Mucosa of stomach (tissue), 1 donor: ENCODE measurements around the gene SETDB1.

Source experiments
- H3K27me3 ChIP-seq: one replicate; pipeline ENCODE4 v1.7.0; 2013; ENCODE audit warnings: mild to moderate bottlenecking, low read length; ENCODE audit not compliant: control insufficient read depth, insufficient read depth
- H3K36me3 ChIP-seq: one replicate; pipeline ENCODE4 v1.7.0; 2013; ENCODE audit warnings: low read length; ENCODE audit not compliant: control insufficient read depth, insufficient read depth
- H3K4me1 ChIP-seq: one replicate; pipeline ENCODE4 v1.7.0; 2013; ENCODE audit warnings: mild to moderate bottlenecking, low read length; ENCODE audit not compliant: control insufficient read depth, insufficient read depth
- H3K4me3 ChIP-seq: one replicate; pipeline ENCODE4 v1.7.0; 2013; ENCODE audit warnings: low read length
- H3K9ac ChIP-seq: one replicate; pipeline ENCODE4 v1.7.0; 2013; ENCODE audit warnings: mild to moderate bottlenecking, low read length, moderate library complexity
- H3K9me3 ChIP-seq: one replicate; pipeline ENCODE4 v1.7.0; 2013; ENCODE audit warnings: mild to moderate bottlenecking, low read length, moderate library complexity; ENCODE audit not compliant: control insufficient read depth
- donor health status: Pancreatic carcinoma.

SETDB1 gene

DNA sequence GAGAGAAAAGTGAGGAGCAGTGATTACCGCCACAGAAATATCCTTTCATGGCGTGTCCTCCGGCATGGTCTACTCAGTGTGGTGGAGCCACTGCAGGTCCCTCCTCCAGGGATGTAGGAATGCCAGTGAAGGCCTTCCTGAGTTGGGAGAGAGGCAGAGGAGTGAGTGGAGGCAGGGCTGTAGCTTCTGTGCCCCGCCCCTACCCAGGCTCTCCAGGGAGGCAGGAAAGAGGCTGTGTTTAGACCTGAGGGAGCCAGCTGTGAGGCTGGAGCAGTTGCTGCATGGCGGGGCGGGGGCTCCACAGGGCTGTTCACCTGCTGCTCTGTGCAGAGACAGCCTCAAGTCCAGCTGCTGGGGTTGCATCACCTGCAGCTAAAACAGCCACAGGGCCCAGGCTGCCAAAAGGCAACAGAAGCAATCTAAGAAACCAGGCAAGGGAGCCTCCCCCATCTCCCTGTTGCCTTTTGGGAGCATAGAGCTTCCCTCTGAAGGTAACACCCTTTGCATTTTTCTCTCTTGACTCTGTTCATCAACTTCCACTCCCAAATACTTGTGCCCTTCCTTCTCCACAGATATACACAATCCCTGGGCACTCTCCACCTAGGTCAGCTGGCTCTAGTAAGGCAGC is 55.1 kb downstream of the SETDB1 start:
- no peaks in the 10 kb centered on the region for H3K27me3 ChIP-seq
- H3K9ac ChIP-seq, result no peak overlapping the region
- no peaks in the 10 kb centered on the region for H3K36me3 ChIP-seq
- peaks cover 45% of the 10 kb centered on the region for H3K4me1 ChIP-seq
- H3K4me3 ChIP-seq, result no peak overlapping the region
- no peaks in the 10 kb centered on the region for H3K9me3 ChIP-seq

- Histone ChIP-seq H3K27me3 (no peaks in the 10 kb centered on the region), H3K4me3 (no peak within 1 kb of the TSS)
These were observed 55.9 kb downstream of the SETDB1 start, which contains the start of gene ANXA9 for GRCh38 chr1:150981805-150982712. Gene ANXA9 (plus strand): TSS chr1:150982292. CDS start chr1:150983106, 814 bp downstream.

GRCh38 chr1:150985179-150985825 is 59.1 kb downstream of the SETDB1 start:
- no peaks in the 10 kb centered on the region for H3K36me3 ChIP-seq
- no peak overlapping the region for H3K9ac ChIP-seq

More at GRCh38 chr1:150981805-150982712, 55.9 kb downstream of the SETDB1 start, which contains the start of gene ANXA9:
- H3K4me1 ChIP-seq, result peaks cover 37% of the 10 kb centered on the region
- no peaks in the 10 kb centered on the region for H3K36me3 ChIP-seq
- H3K9me3 ChIP-seq, result no peaks in the 10 kb centered on the region
- H3K9ac ChIP-seq, result no peak within 1 kb of the TSS

DNA sequence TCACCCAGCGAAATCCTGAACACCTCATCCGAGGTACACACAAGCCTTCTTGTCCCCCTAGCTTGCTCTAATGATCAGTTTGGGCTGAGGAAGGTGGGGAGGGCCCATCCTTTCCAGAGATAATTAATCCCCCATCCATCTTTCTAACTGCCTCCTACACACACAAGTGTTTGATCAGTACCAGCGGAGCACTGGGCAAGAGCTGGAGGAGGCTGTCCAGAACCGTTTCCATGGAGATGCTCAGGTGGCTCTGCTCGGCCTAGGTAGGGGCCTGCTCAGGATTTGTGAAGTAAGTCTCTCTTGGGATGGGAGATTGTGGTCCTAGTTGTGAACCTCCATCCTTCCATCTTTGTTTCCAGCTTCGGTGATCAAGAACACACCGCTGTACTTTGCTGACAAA is 61.8 kb downstream of the SETDB1 start:
- Histone ChIP-seq H3K27me3 (no peaks in the 10 kb centered on the region), H3K9ac (no peak overlapping the region), H3K9me3 (no peaks in the 10 kb centered on the region), H3K4me3 (no peak overlapping the region), H3K36me3 (no peaks in the 10 kb centered on the region), H3K4me1 (no peaks in the 10 kb centered on the region)

More at GRCh38 chr1:150985179-150985825, 59.1 kb downstream of the SETDB1 start:
- no peaks in the 10 kb centered on the region for H3K27me3 ChIP-seq
- no peak overlapping the region for H3K4me3 ChIP-seq
- peaks cover 18% of the 10 kb centered on the region for H3K4me1 ChIP-seq
- no peaks in the 10 kb centered on the region for H3K9me3 ChIP-seq

- Histone ChIP-seq H3K27me3 (no peaks in the 10 kb centered on the region), H3K4me1 (peaks cover 6% of the 10 kb centered on the region), H3K36me3 (peaks cover 7% of the 10 kb centered on the region), H3K9ac (no peak overlapping the region), H3K4me3 (no peak overlapping the region), H3K9me3 (no peaks in the 10 kb centered on the region)
These were observed 66.5 kb downstream of the SETDB1 start for GRCh38 chr1:150992626-150993025.

- peaks cover 13% of the 10 kb centered on the region for H3K36me3 ChIP-seq
- peaks cover 6% of the 10 kb centered on the region for H3K4me1 ChIP-seq
- no peaks in the 10 kb centered on the region for H3K9me3 ChIP-seq
- H3K4me3 ChIP-seq, result no peak overlapping the region
- no peaks in the 10 kb centered on the region for H3K27me3 ChIP-seq
- H3K9ac ChIP-seq, result no peak overlapping the region
These were observed 68.1 kb downstream of the SETDB1 start for GRCh38 chr1:150994248-150994647.

- Histone ChIP-seq H3K27me3 (no peaks in the 10 kb centered on the region), H3K4me3 (no peak overlapping the region), H3K9ac (no peak overlapping the region)
These were observed 69.3 kb downstream of the SETDB1 start for GRCh38 chr1:150995460-150995859.

DNA sequence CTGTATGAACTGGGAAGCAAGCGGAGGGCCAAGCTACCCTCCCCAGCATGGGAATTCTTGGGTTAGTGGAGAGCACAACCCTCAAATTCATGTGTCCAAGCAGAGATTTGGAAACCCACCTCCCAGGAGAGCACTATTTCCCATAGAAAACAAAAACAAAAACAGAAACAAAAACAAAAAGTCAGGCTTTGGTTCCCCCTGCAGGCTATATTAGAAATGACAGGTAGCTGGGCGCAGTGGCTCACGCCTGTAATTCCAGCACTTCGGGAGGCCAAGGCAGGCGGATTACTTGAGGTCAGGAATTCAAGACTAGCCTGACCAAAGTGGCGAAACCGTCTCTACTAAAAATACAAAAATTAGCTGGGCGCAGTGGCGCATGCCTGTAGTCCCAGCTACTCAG is 69.7 kb downstream of the SETDB1 start:
- H3K27me3 ChIP-seq, result no peaks in the 10 kb centered on the region
- no peak overlapping the region for H3K4me3 ChIP-seq
- H3K4me1 ChIP-seq, result peaks cover 6% of the 10 kb centered on the region
- no peak overlapping the region for H3K9ac ChIP-seq
- H3K36me3 ChIP-seq, result peaks cover 13% of the 10 kb centered on the region
- no peaks in the 10 kb centered on the region for H3K9me3 ChIP-seq

More at GRCh38 chr1:150995460-150995859, 69.3 kb downstream of the SETDB1 start:
- peaks cover 6% of the 10 kb centered on the region for H3K4me1 ChIP-seq
- no peaks in the 10 kb centered on the region for H3K9me3 ChIP-seq
- peaks cover 13% of the 10 kb centered on the region for H3K36me3 ChIP-seq

DNA sequence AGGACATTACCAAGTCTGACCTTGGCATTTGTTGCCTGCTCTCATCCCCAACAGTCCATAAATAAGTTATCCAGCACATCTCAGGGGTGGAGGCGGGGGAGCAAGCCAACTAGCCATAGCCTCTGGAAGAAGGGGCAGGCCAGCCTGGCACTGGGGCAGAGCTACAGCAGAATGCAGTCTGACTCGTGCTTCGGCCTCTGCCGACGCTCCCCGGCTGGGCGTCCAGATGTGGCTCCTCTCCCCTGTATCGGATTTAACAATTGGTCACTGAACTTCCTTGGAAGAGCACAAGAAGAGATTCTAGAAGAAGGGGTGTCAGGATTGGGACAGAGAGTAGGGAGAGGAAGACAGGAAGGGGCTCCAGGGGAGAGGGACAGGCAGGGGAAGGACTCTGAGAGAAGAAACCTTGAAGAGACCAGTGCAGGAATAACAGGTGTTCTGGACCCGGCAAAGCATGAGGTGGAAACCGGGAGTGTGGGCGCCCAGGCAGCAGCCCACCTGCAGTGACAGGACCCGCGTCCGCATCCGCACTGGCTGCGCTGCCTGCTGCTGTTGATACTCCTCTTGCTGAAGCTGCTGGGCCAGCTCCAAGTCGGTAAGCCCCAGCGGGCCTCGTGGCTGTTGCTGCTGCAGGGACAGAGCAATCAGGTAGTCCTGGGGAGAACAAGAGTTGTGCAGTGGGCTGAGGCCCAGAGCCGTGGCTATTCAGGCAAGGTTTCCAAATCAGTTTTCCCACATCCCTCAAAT is 71.1 kb downstream of the SETDB1 start:
- no peaks in the 10 kb centered on the region for H3K9me3 ChIP-seq
- H3K27me3 ChIP-seq, result no peaks in the 10 kb centered on the region
- peaks cover 16% of the 10 kb centered on the region for H3K36me3 ChIP-seq
- no peak overlapping the region for H3K4me3 ChIP-seq
- peaks cover 9% of the 10 kb centered on the region for H3K4me1 ChIP-seq
- no peak overlapping the region for H3K9ac ChIP-seq

DNA sequence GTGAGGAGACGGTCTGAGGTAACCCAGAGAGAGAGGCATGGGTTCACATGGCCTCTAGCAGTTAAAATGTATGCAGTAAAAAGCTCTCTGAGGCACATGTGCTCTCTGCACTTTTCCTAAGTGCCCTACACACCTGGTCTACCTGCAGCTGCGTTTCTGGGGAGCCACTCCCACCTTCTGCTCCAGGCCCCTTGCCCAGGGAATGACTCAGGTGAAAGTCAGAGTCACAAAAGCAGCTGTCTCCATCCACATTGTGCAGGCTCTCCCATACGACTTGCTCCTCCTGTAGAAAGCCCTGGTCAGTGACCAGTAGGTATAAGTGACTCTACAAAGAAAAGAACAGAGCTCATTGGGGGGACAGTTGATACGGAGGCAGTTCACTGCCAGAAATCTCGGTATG is 71.8 kb downstream of the SETDB1 start:
- Histone ChIP-seq H3K4me3 (no peak overlapping the region), H3K9me3 (no peaks in the 10 kb centered on the region), H3K9ac (no peak overlapping the region), H3K36me3 (peaks cover 19% of the 10 kb centered on the region), H3K27me3 (no peaks in the 10 kb centered on the region), H3K4me1 (peaks cover 15% of the 10 kb centered on the region)

DNA sequence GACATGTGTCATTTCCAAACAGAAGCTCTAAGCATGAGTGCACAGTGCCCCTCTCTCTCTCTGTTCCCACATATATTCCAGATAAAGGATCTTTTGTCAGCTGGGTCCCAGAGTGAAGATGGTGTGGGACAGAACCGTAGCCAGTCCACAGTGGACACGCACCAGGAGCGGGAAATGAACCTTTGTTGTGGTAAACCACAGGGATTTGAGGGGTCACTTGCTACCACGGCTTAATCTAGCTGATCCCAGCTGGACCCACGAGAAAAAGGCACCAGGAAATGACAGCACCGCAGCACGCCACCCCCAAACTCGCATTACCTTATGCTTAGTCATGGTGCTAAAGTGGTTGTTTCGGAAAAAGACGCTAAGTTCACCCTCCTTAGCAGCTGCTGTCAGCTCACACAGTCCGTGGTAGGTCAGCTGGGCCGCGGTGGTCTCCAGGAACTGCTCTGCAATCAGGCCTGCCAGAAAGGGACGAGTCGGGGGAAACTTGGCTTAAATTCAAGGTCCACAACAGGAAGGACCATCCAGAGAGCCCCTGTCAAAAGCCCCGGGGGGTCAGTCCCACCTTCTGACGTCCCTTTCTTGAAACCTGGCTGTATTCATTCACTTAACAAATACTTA is 73.0 kb downstream of the SETDB1 start:
- peaks cover 19% of the 10 kb centered on the region for H3K36me3 ChIP-seq
- H3K9ac ChIP-seq, result no peak overlapping the region
- H3K4me1 ChIP-seq, result peaks cover 21% of the 10 kb centered on the region
- H3K27me3 ChIP-seq, result no peaks in the 10 kb centered on the region
- no peak overlapping the region for H3K4me3 ChIP-seq
- H3K9me3 ChIP-seq, result no peaks in the 10 kb centered on the region
